OCI-LY1 (cell line): ENCODE measurements around the gene CTAGE15.
"Not testable (repeated sequence)": the region's sequence is repeated elsewhere in the genome, so short reads cannot be mapped to it uniquely, and the experiment has no call there.

Experiments used
- H2AFZ ChIP-seq: fragments of 200-600 bp; sonication (generic), shearing (Covaris generic); 2 replicates; pipeline ENCODE4 v1.6.0; 2014; ENCODE audit warnings: antibody characterized with exemption, mild to moderate bottlenecking, low read length
- H3F3A ChIP-seq: fragments of 200-600 bp; sonication (generic), shearing (Covaris generic); 2 replicates; pipeline ENCODE4 v1.6.0; 2014; ENCODE audit warnings: mild to moderate bottlenecking, antibody characterized with exemption, low read length, moderate library complexity; ENCODE audit not compliant: insufficient read depth
- H3K27ac ChIP-seq: fragments of 200-600 bp; sonication (generic); 2 replicates; pipeline ENCODE4 v1.5.1; 2014; ENCODE audit warnings: low read length, mixed run types, mild to moderate bottlenecking, low read depth; ENCODE audit not compliant: poor library complexity, severe bottlenecking
- H3K27me3 ChIP-seq: fragments of 200-600 bp; sonication (generic); 2 replicates; pipeline ENCODE4 v1.6.0; 2014; ENCODE audit warnings: antibody characterized with exemption, mild to moderate bottlenecking, low read length, moderate library complexity; ENCODE audit not compliant: insufficient read depth
- H3K36me3 ChIP-seq: fragments of 200-600 bp; sonication (generic); 2 replicates; pipeline ENCODE4 v1.6.1; 2014; ENCODE audit warnings: mild to moderate bottlenecking, antibody characterized with exemption, low read length, moderate library complexity, mixed read lengths; ENCODE audit not compliant: insufficient read depth
- H3K4me1 ChIP-seq: fragments of 200-600 bp; sonication (generic); 2 replicates; pipeline ENCODE4 v1.5.1; 2014; ENCODE audit warnings: mild to moderate bottlenecking, low read length, moderate library complexity; ENCODE audit not compliant: insufficient read depth, severe bottlenecking
- H3K4me2 ChIP-seq: fragments of 200-600 bp; sonication (generic), shearing (Covaris generic); 2 replicates; pipeline ENCODE4 v1.6.1; 2014; ENCODE audit warnings: low read length
- H3K4me3 ChIP-seq: fragments of 200-600 bp; sonication (generic); 2 replicates; pipeline ENCODE4 v1.5.1; 2014; ENCODE audit warnings: low read length, low read depth, mild to moderate bottlenecking, mixed read lengths; ENCODE audit not compliant: poor library complexity, severe bottlenecking
- H3K79me2 ChIP-seq: fragments of 200-600 bp; shearing (Covaris generic); 2 replicates; pipeline ENCODE4 v1.6.1; 2016; ENCODE audit warnings: mixed run types, low read length, mixed read lengths; ENCODE audit not compliant: insufficient read depth
- H3K9ac ChIP-seq: fragments of 200-600 bp; sonication (generic), shearing (Covaris generic); 2 replicates; pipeline ENCODE4 v1.6.1; 2014; ENCODE audit warnings: mild to moderate bottlenecking, low read length, mixed read lengths
- H3K9me2 ChIP-seq: fragments of 200-600 bp; sonication (generic), shearing (Covaris generic); 2 replicates; pipeline ENCODE4 v1.6.1; 2014; ENCODE audit warnings: low read depth, mild to moderate bottlenecking, low read length, mixed read lengths
- H3K9me3 ChIP-seq: fragments of 200-600 bp; shearing (Covaris generic); 2 replicates; pipeline ENCODE4 v1.6.1; 2014; ENCODE audit warnings: low read length, mixed read lengths
- H4K20me1 ChIP-seq: fragments of 200-600 bp; sonication (generic), shearing (Covaris generic); 2 replicates; pipeline ENCODE4 v1.6.0; 2016; ENCODE audit warnings: mild to moderate bottlenecking, low read length; ENCODE audit not compliant: insufficient read depth

The CTAGE15 gene

DNA sequence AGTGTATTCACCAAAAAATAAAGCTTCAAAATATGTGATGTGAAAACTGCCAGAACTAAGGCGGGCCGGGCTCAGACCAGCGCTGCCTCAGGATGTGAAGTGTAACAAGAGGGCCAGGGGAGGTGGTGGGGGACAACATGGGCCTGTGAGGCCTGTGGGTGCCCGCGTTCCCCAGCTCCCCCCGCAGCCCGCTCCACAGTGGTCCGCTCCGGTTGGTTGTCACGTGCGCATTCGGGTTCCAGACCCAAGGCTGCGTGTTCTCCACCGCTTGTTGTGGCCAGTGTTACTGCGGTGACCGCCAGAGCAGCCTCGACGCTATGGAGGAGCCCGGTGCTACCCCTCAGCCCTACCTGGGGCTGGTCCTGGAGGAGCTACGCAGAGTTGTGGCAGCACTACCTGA lies at the start of gene CTAGE15:
Gene CTAGE15, plus strand, starts transcription at position 301 of the 400 bp plus-strand sequence. Its CDS starts 17 bp downstream, at position 318.
- H3K79me2 ChIP-seq, H3K27me3 ChIP-seq, H3F3A ChIP-seq, H3K9me2 ChIP-seq, H2AFZ ChIP-seq, H3K4me3 ChIP-seq, H3K27ac ChIP-seq, H4K20me1 ChIP-seq, H3K4me2 ChIP-seq, H3K36me3 ChIP-seq, H3K4me1 ChIP-seq, H3K9ac ChIP-seq, H3K9me3 ChIP-seq: not testable (repeated sequence)

DNA sequence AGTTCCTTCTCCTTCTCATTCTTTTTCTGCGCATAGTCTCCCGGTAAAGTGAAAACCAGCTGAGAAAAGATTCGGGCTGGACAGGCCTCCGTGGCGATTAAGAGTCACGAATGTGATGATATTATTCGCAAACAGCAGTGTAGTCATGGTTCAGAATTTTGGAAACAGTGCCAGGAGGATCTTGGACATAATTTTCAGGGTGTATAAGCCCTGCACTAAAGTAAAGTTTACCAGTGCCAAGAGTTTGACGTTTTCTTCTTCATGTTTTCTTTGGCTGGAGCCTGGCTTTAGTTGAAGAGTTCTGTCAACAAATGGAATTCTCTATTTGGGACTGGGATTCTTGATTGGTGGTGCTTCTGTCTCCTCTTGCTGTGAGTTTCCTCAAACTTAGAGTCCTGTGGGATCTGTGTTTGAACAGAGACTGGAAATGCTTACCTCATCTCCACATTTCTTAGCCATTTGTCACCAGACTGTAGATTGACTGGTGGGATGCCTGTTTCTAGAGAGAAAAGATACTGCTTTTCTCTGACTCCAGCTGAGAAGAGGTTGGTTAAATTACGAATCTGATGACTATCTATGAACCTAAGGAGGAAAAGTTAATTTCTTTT lies 49.2 kb upstream of the CTAGE15 start:
- H2AFZ ChIP-seq, H3K27me3 ChIP-seq, H3K4me3 ChIP-seq, H3K9me3 ChIP-seq, H3K9ac ChIP-seq, H3K4me2 ChIP-seq, H3F3A ChIP-seq, H3K36me3 ChIP-seq, H3K27ac ChIP-seq, H3K9me2 ChIP-seq, H3K79me2 ChIP-seq, H3K4me1 ChIP-seq, H4K20me1 ChIP-seq: not testable (repeated sequence)

GRCh38 chr7:143531169-143531926 lies 40.3 kb upstream of the CTAGE15 start:
- H3K27ac ChIP-seq, H3K4me2 ChIP-seq, H3K9me3 ChIP-seq, H3F3A ChIP-seq, H3K36me3 ChIP-seq, H3K4me1 ChIP-seq, H3K79me2 ChIP-seq, H4K20me1 ChIP-seq, H3K4me3 ChIP-seq, H3K9me2 ChIP-seq, H3K9ac ChIP-seq, H3K27me3 ChIP-seq, H2AFZ ChIP-seq: not testable (repeated sequence)

- not testable (repeated sequence) for H3K9me3 ChIP-seq, H3F3A ChIP-seq, H3K4me2 ChIP-seq, H3K4me3 ChIP-seq, H3K36me3 ChIP-seq, H3K9ac ChIP-seq, H3K4me1 ChIP-seq, H3K27me3 ChIP-seq, H3K9me2 ChIP-seq, H4K20me1 ChIP-seq, H3K79me2 ChIP-seq, H3K27ac ChIP-seq, H2AFZ ChIP-seq
Measured at GRCh38 chr7:143531932-143532331, 39.7 kb upstream of the CTAGE15 start.

- not testable (repeated sequence) for H3K27ac ChIP-seq, H3K4me3 ChIP-seq, H3K4me1 ChIP-seq, H3K79me2 ChIP-seq, H3K4me2 ChIP-seq, H3K9me3 ChIP-seq, H3K9ac ChIP-seq, H3F3A ChIP-seq, H2AFZ ChIP-seq, H4K20me1 ChIP-seq, H3K27me3 ChIP-seq, H3K36me3 ChIP-seq, H3K9me2 ChIP-seq
Measured at GRCh38 chr7:143533213-143533839, 38.3 kb upstream of the CTAGE15 start.

- not testable (repeated sequence) for H3F3A ChIP-seq, H3K9ac ChIP-seq, H3K9me2 ChIP-seq, H2AFZ ChIP-seq, H3K36me3 ChIP-seq, H3K4me2 ChIP-seq, H4K20me1 ChIP-seq, H3K27me3 ChIP-seq, H3K4me3 ChIP-seq, H3K9me3 ChIP-seq, H3K79me2 ChIP-seq, H3K27ac ChIP-seq, H3K4me1 ChIP-seq
Measured at GRCh38 chr7:143536443-143536842, 35.2 kb upstream of the CTAGE15 start.

DNA sequence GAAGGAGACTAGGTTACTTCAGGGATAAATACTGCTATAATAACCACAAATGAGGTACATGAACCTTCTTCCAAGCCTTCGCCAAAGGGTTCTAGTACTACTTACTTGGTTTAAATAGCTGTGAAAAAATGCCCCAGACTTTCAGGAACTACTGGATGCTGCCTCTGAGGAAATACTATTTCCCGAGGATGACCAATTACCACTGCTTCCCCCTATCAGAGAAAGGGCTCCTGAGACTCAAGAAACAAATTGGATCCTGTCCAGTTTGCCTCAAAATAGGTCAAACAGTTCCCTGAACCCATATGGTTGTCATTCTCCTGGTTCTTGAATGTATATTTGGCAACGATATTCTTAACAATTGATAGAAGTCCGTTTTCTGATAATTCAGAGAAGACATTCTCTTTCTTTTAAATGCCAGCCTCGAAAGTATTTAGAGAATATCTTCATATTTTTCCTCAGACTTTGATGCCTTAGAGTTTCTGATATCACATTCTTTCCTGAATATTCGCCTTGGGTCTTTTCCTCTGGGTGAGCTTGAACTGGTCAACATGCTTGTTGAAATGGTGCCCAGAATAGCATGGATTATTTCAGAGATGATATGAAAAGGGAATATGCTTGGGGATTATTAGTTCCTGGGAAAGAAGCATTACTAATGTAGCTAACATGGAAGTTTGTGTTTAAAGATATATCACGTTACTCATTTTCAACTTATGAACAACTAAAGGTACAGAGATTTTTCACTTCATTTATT lies 28.1 kb upstream of the CTAGE15 start:
- H3K36me3 ChIP-seq, H2AFZ ChIP-seq, H3K9ac ChIP-seq, H3K27me3 ChIP-seq, H3K79me2 ChIP-seq, H3K9me2 ChIP-seq, H3K9me3 ChIP-seq, H3K4me1 ChIP-seq, H3K4me2 ChIP-seq, H3K4me3 ChIP-seq, H3F3A ChIP-seq, H4K20me1 ChIP-seq, H3K27ac ChIP-seq: not testable (repeated sequence)
